ENCODE results near the gene DDX39B.

Gene DDX39B

GRCh38 chr6:31547727-31548543, 6.1 kb upstream of the DDX39B start:
- no peak for DNase-seq (ENCODE audit: low read depth)

- peak; percentile 71 for DNase-seq (ENCODE audit: low read depth)
These were observed 5.3 kb upstream of the DDX39B start, which contains the start of gene NFKBIL1 for GRCh38 chr6:31546958-31547726. Gene NFKBIL1 (plus strand): TSS chr6:31547608. CDS start chr6:31547695, 87 bp downstream.

- peak; percentile 56 for DNase-seq (ENCODE audit: low read depth)
These were observed 4.6 kb upstream of the DDX39B start, which contains the start of gene ATP6V1G2 for GRCh38 chr6:31546339-31546957. Gene ATP6V1G2 (minus strand): TSS chr6:31546608. CDS start chr6:31546559, 49 bp downstream.

- no peak for DNase-seq (ENCODE audit: low read depth)
These were observed 3.5 kb upstream of the DDX39B start for GRCh38 chr6:31545291-31545690.

GRCh38 chr6:31544676-31545075, 2.9 kb upstream of the DDX39B start:
- no peak for DNase-seq (ENCODE audit: low read depth)

- no peak for DNase-seq (ENCODE audit: low read depth)
These were observed 1.8 kb upstream of the DDX39B start for GRCh38 chr6:31543639-31544038.

- no peak for DNase-seq (ENCODE audit: low read depth)
These were observed 645 bp downstream of the DDX39B start for GRCh38 chr6:31541059-31541657.

GRCh38 chr6:31540640-31541039, 1.2 kb downstream of the DDX39B start:
- no peak for DNase-seq (ENCODE audit: low read depth)

- DNase-seq (ENCODE audit: low read depth), result no peak
These were observed 2.9 kb downstream of the DDX39B start for GRCh38 chr6:31538805-31539400.

- DNase-seq (ENCODE audit: low read depth), result no peak
These were observed 6.1 kb downstream of the DDX39B start for GRCh38 chr6:31535538-31536324.

- DNase-seq (ENCODE audit: low read depth), result no peak
These were observed 7.2 kb downstream of the DDX39B start for GRCh38 chr6:31534521-31535040.

GRCh38 chr6:31534011-31534410, 7.8 kb downstream of the DDX39B start:
- DNase-seq (ENCODE audit: low read depth), result no peak

- DNase-seq (ENCODE audit: low read depth), result no peak
These were observed 8.4 kb downstream of the DDX39B start for GRCh38 chr6:31533455-31533841.

- no peak for DNase-seq (ENCODE audit: low read depth)
These were observed 9.0 kb downstream of the DDX39B start for GRCh38 chr6:31532644-31533454.

GRCh38 chr6:31531771-31532643, 9.8 kb downstream of the DDX39B start:
- no peak for DNase-seq (ENCODE audit: low read depth)

- DNase-seq (ENCODE audit: low read depth), result no peak
These were observed 10.6 kb downstream of the DDX39B start for GRCh38 chr6:31531162-31531561.

GRCh38 chr6:31530659-31531058, 11.1 kb downstream of the DDX39B start:
- DNase-seq (ENCODE audit: low read depth), result no peak

GRCh38 chr6:31529329-31530150, 12.3 kb downstream of the DDX39B start:
- no peak for DNase-seq (ENCODE audit: low read depth)

Measured in stimulated activated CD8-positive, alpha-beta memory T cell treated with anti-CD3 and anti-CD28 coated beads, Interleukin-15, amount 100 ng/mL, for 24 hours (primary cell).